Liver (tissue), 9 donors: ENCODE data around the gene L3MBTL1. TPM values are rescaled to one million over a fixed set of nuclear protein-coding genes. Genes with fewer than 3 reads are reported as not detected.

Experiments used
- DNase-seq: peaks from one replicate; pipeline ENCODE4 v3.0.0-alpha.2; 2017; ENCODE audit warnings: low spot score
- H3K27ac ChIP-seq, 2 donors: one replicate each; pipeline ENCODE4 v1.7.0; 2013; ENCODE audit warnings: inconsistent platforms in 2 of 2, low read length in 2 of 2, control low read depth in 1 of 2, low read depth in 1 of 2, mild to moderate bottlenecking in 1 of 2
- H3K27me3 ChIP-seq, 4 donors: one replicate each; pipeline versions ENCODE4 v1.6.1 to v1.7.0; 2013; ENCODE audit warnings: low read length in 3 of 4, inconsistent platforms in 1 of 4, mild to moderate bottlenecking in 1 of 4, moderate library complexity in 1 of 4; ENCODE audit not compliant: control insufficient read depth in 4 of 4, insufficient read depth in 4 of 4
- H3K36me3 ChIP-seq, 4 donors: one replicate each; pipeline versions ENCODE4 v1.6.1 to v1.7.0; 2013; ENCODE audit warnings: low read length in 3 of 4, mild to moderate bottlenecking in 3 of 4, low read depth in 1 of 4, moderate library complexity in 1 of 4; ENCODE audit not compliant: control insufficient read depth in 4 of 4, insufficient read depth in 3 of 4
- H3K4me1 ChIP-seq, 4 donors: one replicate each; pipeline versions ENCODE4 v1.6.1 to v1.7.0; 2013; ENCODE audit warnings: low read length in 3 of 4, mild to moderate bottlenecking in 3 of 4, moderate library complexity in 1 of 4; ENCODE audit not compliant: control insufficient read depth in 4 of 4, insufficient read depth in 4 of 4
- H3K4me3 ChIP-seq, 3 donors: one replicate each; pipeline versions ENCODE4 v1.6.1 to v1.7.0; 2013; ENCODE audit warnings: low read length in 3 of 3, control low read depth in 1 of 3, low read depth in 1 of 3, mild to moderate bottlenecking in 1 of 3
- H3K9ac ChIP-seq, 2 donors: one replicate each; pipeline ENCODE4 v1.7.0; 2013; ENCODE audit warnings: low read length in 2 of 2, mild to moderate bottlenecking in 2 of 2, moderate library complexity in 2 of 2, control low read depth in 1 of 2, low read depth in 1 of 2
- H3K9me3 ChIP-seq, 4 donors: one replicate each; pipeline versions ENCODE4 v1.6.1 to v1.7.0; 2013; ENCODE audit warnings: low read length in 3 of 4; ENCODE audit not compliant: control insufficient read depth in 4 of 4
- CTCF ChIP-seq: fragments of 150-350 bp; IDR thresholded peaks from 2 replicates; pipeline ENCODE4 v1.5.1; 2017; ENCODE audit warnings: improper control_type of control experiment, low read depth, low read length; ENCODE audit not compliant: missing input control
- EGR1 ChIP-seq, 2 donors: IDR thresholded peaks; 2 replicates each; pipeline ENCODE4 v1.6.1; 2016 to 2018; ENCODE audit warnings: antibody characterized with exemption in 2 of 2, low read depth in 2 of 2
- FOXA1 ChIP-seq: IDR thresholded peaks from 2 replicates; pipeline ENCODE4 v1.6.1; 2016; ENCODE audit warnings: antibody characterized with exemption
- FOXA2 ChIP-seq: IDR thresholded peaks from 2 replicates; pipeline ENCODE4 v1.6.1; 2016; ENCODE audit warnings: antibody characterized with exemption
- GABPA ChIP-seq, 2 donors: IDR thresholded peaks in 1 of 2; conservative IDR thresholded peaks in 1 of 2; 2 replicates each; pipeline ENCODE4 v1.6.1; 2016; ENCODE audit warnings: antibody characterized with exemption in 2 of 2, mild to moderate bottlenecking in 1 of 2, moderate library complexity in 1 of 2
- HNF4A ChIP-seq, 2 donors: conservative IDR thresholded peaks; 2 replicates each; pipeline ENCODE4 v1.6.1; 2016; ENCODE audit warnings: antibody characterized with exemption in 2 of 2, mild to moderate bottlenecking in 2 of 2
- JUND ChIP-seq, 2 donors: IDR thresholded peaks; 2 replicates each; pipeline ENCODE4 v1.6.1; 2016; ENCODE audit warnings: antibody characterized with exemption in 2 of 2
- NR2F2 ChIP-seq: IDR thresholded peaks from 2 replicates; pipeline ENCODE4 v1.6.1; 2016; ENCODE audit warnings: antibody characterized with exemption
- RAD21 ChIP-seq, 2 donors: IDR thresholded peaks; 2 replicates each; pipeline ENCODE4 v1.6.1; 2016; ENCODE audit warnings: antibody characterized with exemption in 2 of 2, mild to moderate bottlenecking in 2 of 2
- RXRA ChIP-seq, 2 donors: IDR thresholded peaks; 2 replicates each; pipeline ENCODE4 v1.6.1; 2017 to 2018; ENCODE audit warnings: antibody characterized with exemption in 2 of 2, mild to moderate bottlenecking in 1 of 2
- SP1 ChIP-seq: IDR thresholded peaks from 2 replicates; pipeline ENCODE4 v1.6.1; 2018; ENCODE audit warnings: antibody characterized with exemption, mild to moderate bottlenecking
- WGBS: extraction: QIAGEN DNeasy Blood & Tissue Kit; methylation state at CpG from one replicate; pipeline ENCODE4 v1.1.7; 2013; 5-methylcytosine and 5-hydroxymethylcytosine counted together
- polyA plus RNA-seq, 2 donors: library from polyadenylated mRNA; stranded (reverse) in 1 of 2; unstranded in 1 of 2; fragments of 200-250 nt in 1 of 2; fragments of >200 nt in 1 of 2; fragmentation: Nextera tagmentation in 1 of 2; extraction: Ambion mirVana in 1 of 2; gene quantifications; one replicate each; pipeline versions ENCODE4 v1.2.1 to v1.2.3, GENCODE V29; 2013 to 2015
- total RNA-seq, 2 donors: library from RNA; depleted of rRNA; stranded (reverse); fragments of >200 nt; gene quantifications; one replicate each; pipeline ENCODE4 v1.2.3, GENCODE V29; 2014
- TF ChIP-seq, protein P1 (sequence below): IDR thresholded peaks from 2 replicates; pipeline ENCODE4 v1.6.1; 2016; ENCODE audit warnings: antibody characterized with exemption
- TF ChIP-seq, protein P2 (sequence below): IDR thresholded peaks from 2 replicates; pipeline ENCODE4 v1.6.1; 2016; ENCODE audit warnings: antibody characterized with exemption, mild to moderate bottlenecking
- TF ChIP-seq, protein P3 (sequence below): IDR thresholded peaks from 2 replicates; pipeline ENCODE4 v1.6.1; 2016; ENCODE audit warnings: antibody characterized with exemption
- donor health status: healthy.
- donor health status: healthy.
- donor health status: healthy.
- donor health status: healthy.
- donor health status: healthy.

L3MBTL1 gene
- total and polyA plus RNA-seq, 4 donors, result 0.45 to 5.6 (median 2.0) TPM

DNA sequence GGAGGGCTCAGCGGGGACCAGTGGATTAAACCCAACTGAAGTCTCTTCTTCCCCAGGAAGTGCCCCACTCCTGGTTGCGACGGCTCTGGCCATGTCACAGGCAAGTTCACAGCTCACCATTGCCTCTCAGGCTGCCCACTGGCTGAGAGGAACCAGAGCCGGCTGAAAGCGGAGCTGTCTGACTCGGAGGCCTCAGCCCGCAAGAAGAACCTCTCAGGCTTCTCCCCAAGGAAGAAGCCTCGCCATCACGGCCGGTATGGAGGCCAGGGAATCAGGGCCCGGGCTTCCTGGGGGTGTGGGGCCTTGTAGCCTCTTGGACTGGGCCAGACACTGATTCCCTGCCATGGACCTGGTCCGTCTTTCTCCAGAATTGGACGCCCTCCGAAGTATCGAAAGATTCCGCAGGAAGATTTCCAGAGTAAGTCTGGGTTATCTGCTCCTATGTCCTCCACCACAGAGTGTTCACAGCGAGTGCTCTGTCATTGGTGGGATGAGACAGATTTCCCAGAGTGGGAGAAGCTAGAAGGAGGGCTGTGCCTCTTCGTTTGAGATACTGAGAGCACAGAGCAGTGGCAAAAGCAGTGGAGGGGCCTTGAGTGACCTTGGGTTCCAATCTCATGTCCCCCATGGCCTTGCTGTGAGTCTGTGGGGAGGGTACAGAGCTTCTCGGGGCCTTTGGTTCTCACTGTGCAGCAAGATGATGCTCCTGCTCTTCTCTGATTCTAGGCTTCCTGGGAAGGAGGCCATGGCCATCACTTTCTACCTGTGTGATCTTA, 28.7 kb downstream of the L3MBTL1 start:
- DNase-seq, result no peak
- Histone ChIP-seq H3K36me3 (no peaks in the 10 kb centered on the region), H3K9ac (no peak overlapping the region), H3K9me3 (no peaks in the 10 kb centered on the region), H3K27ac (no peak overlapping the region), H3K27me3 (no peaks in the 10 kb centered on the region), H3K4me3 (no peak overlapping the region), H3K4me1 (peaks cover 9 to 21% (median 15%) of the 10 kb centered on the region in 4 donors)
- 95% methylated on average over 19 of the region's 19 CpGs for WGBS
- TF ChIP-seq CTCF, result no peak
- no peak for TF ChIP-seq NR2F2
- no peak for TF ChIP-seq SP1
- no peak for TF ChIP-seq GABPA (IDR thresholded peaks at IDR 0.05 in 1 of 2, conservative IDR thresholded peaks at IDR 0.05 in 1 of 2)
- no peak for TF ChIP-seq RXRA (IDR thresholded peaks at IDR 0.05)
- TF ChIP-seq, protein P1, sequence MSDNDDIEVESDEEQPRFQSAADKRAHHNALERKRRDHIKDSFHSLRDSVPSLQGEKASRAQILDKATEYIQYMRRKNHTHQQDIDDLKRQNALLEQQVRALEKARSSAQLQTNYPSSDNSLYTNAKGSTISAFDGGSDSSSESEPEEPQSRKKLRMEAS, result no peak
- TF ChIP-seq, protein P2, sequence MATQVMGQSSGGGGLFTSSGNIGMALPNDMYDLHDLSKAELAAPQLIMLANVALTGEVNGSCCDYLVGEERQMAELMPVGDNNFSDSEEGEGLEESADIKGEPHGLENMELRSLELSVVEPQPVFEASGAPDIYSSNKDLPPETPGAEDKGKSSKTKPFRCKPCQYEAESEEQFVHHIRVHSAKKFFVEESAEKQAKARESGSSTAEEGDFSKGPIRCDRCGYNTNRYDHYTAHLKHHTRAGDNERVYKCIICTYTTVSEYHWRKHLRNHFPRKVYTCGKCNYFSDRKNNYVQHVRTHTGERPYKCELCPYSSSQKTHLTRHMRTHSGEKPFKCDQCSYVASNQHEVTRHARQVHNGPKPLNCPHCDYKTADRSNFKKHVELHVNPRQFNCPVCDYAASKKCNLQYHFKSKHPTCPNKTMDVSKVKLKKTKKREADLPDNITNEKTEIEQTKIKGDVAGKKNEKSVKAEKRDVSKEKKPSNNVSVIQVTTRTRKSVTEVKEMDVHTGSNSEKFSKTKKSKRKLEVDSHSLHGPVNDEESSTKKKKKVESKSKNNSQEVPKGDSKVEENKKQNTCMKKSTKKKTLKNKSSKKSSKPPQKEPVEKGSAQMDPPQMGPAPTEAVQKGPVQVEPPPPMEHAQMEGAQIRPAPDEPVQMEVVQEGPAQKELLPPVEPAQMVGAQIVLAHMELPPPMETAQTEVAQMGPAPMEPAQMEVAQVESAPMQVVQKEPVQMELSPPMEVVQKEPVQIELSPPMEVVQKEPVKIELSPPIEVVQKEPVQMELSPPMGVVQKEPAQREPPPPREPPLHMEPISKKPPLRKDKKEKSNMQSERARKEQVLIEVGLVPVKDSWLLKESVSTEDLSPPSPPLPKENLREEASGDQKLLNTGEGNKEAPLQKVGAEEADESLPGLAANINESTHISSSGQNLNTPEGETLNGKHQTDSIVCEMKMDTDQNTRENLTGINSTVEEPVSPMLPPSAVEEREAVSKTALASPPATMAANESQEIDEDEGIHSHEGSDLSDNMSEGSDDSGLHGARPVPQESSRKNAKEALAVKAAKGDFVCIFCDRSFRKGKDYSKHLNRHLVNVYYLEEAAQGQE, result no peak
- no peak for TF ChIP-seq JUND (IDR thresholded peaks at IDR 0.05)
- TF ChIP-seq FOXA1, result no peak
- no peak for TF ChIP-seq FOXA2
- no peak for TF ChIP-seq EGR1 (IDR thresholded peaks at IDR 0.05; ENCODE audit: low read depth in 2 of 2)
- no peak for TF ChIP-seq RAD21 (IDR thresholded peaks at IDR 0.05)

GRCh38 chr20:43536817-43537440, 29.4 kb downstream of the L3MBTL1 start:
- no peaks in the 10 kb centered on the region for H3K27me3 ChIP-seq
- no peaks in the 10 kb centered on the region for H3K9me3 ChIP-seq
- H3K36me3 ChIP-seq, result no peaks in the 10 kb centered on the region
- no peak overlapping the region for H3K4me3 ChIP-seq
- H3K9ac ChIP-seq, result no peak overlapping the region
- WGBS, result 70% methylated on average over 2 of the region's 2 CpGs
- no peak for TF ChIP-seq CTCF
- no peak for TF ChIP-seq FOXA1
- no peak for TF ChIP-seq HNF4A (conservative IDR thresholded peaks at IDR 0.05)
- TF ChIP-seq, protein P3, sequence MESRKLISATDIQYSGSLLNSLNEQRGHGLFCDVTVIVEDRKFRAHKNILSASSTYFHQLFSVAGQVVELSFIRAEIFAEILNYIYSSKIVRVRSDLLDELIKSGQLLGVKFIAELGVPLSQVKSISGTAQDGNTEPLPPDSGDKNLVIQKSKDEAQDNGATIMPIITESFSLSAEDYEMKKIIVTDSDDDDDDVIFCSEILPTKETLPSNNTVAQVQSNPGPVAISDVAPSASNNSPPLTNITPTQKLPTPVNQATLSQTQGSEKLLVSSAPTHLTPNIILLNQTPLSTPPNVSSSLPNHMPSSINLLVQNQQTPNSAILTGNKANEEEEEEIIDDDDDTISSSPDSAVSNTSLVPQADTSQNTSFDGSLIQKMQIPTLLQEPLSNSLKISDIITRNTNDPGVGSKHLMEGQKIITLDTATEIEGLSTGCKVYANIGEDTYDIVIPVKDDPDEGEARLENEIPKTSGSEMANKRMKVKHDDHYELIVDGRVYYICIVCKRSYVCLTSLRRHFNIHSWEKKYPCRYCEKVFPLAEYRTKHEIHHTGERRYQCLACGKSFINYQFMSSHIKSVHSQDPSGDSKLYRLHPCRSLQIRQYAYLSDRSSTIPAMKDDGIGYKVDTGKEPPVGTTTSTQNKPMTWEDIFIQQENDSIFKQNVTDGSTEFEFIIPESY, result no peak
- TF ChIP-seq GABPA (IDR thresholded peaks at IDR 0.05 in 1 of 2, conservative IDR thresholded peaks at IDR 0.05 in 1 of 2), result no peak
- H3K27ac ChIP-seq, result no peak overlapping the region
- peaks cover 9 to 21% (median 15%) of the 10 kb centered on the region in 4 donors for H3K4me1 ChIP-seq
- DNase-seq, result no peak
